Activated CD8-positive, alpha-beta T cell treated with anti-CD3 and anti-CD28 coated beads, Interleukin-2, amount 10 ng/mL, durations not matched to agents 7 days and 5 days (primary cell): ENCODE results near the gene RNASE13. TPM values are rescaled to one million over a fixed set of nuclear protein-coding genes. Genes with fewer than 3 reads are reported as not detected.

ENCODE experiments used
- ATAC-seq: fragments of 150-1000 bp; cut with Tn5 transposase; one replicate; pipeline ENCODE4 v1.10.0; 2021; ENCODE audit warnings: moderate library complexity
- CTCF ChIA-PET: fragments of 350-600 bp; sonication (Branson Sonifier 250); formaldehyde crosslinking; loops from one replicate; lab custom pipeline; 2021; ENCODE audit warnings: antibody characterized with exemption; lab: Charles Lee
- POLR2A ChIA-PET: fragments of 350-600 bp; sonication (Branson Sonifier 250); formaldehyde crosslinking; loops from one replicate; lab custom pipeline; 2021; ENCODE audit warnings: antibody characterized with exemption; lab: Charles Lee
- DNase-seq: peaks from one replicate; pipeline ENCODE4 v3.0.0-alpha.2; 2020
- H3K27ac Mint-ChIP-seq: one replicate; pipeline ENCODE4 v1.8.0; 2021; ENCODE audit warnings: mild to moderate bottlenecking, mixed read lengths
- H3K27me3 Mint-ChIP-seq: one replicate; pipeline ENCODE4 v1.8.0; 2021; ENCODE audit warnings: low read depth, mixed read lengths
- H3K36me3 Mint-ChIP-seq: one replicate; pipeline ENCODE4 v1.8.0; 2021; ENCODE audit warnings: low read depth, mixed read lengths
- H3K4me1 Mint-ChIP-seq: one replicate; pipeline ENCODE4 v1.8.0; 2021; ENCODE audit warnings: low read depth, mixed read lengths
- H3K4me3 Mint-ChIP-seq: one replicate; pipeline ENCODE4 v1.8.0; 2021; ENCODE audit warnings: mild to moderate bottlenecking, mixed read lengths
- H3K9me3 Mint-ChIP-seq: one replicate; pipeline ENCODE4 v1.8.0; 2022; ENCODE audit warnings: mixed read lengths; ENCODE audit not compliant: insufficient read depth
- total RNA-seq, 2 experiments: library from RNA; stranded (reverse); gene quantifications; one replicate each; pipeline ENCODE4 v1.2.3, GENCODE V29; 2021

RNASE13 gene
- total RNA-seq, 2 experiments from 2014 or later, result not detected

- Mint-ChIP-seq H3K36me3 (no peaks in the 10 kb centered on the region), H3K27me3 (peaks cover 30% of the 10 kb centered on the region), H3K27ac (no peak overlapping the region), H3K9me3 (no peaks in the 10 kb centered on the region), H3K4me1 (peaks cover 12% of the 10 kb centered on the region), H3K4me3 (no peak overlapping the region)
- CTCF ChIA-PET, result interaction anchor here (0.7 to 12.6 kb wide), 2 partner anchors 11 to 66 kb away, joined by 3 to 117 read pairs; no protein-coding TSS in a partner anchor
- ATAC-seq (no peak), DNase-seq (no peak)
- POLR2A ChIA-PET, result no interaction called here
Measured at GRCh38 chr14:21026274-21026987, 8.2 kb downstream of the RNASE13 start.

- H3K36me3 Mint-ChIP-seq, result no peaks in the 10 kb centered on the region
- H3K4me1 Mint-ChIP-seq, result peaks cover 12% of the 10 kb centered on the region
- peak overlapping the region; percentile 72 for H3K4me3 Mint-ChIP-seq
- H3K27me3 Mint-ChIP-seq, result peaks cover 30% of the 10 kb centered on the region
- no peak for ATAC-seq
- ChIA-PET CTCF (interaction anchor here (3.1 to 12.6 kb wide), 2 partner anchors 10 to 11 kb away, joined by 22 to 117 read pairs; no protein-coding TSS in a partner anchor), POLR2A (no interaction called here)
- H3K27ac Mint-ChIP-seq, result no peak overlapping the region
- no peak for DNase-seq
- no peaks in the 10 kb centered on the region for H3K9me3 Mint-ChIP-seq
Measured at GRCh38 chr14:21025371-21026273, 9.0 kb downstream of the RNASE13 start.

GRCh38 chr14:21024585-21025370, 9.8 kb downstream of the RNASE13 start, which contains the start of gene NDRG2:
Gene NDRG2, minus strand, starts transcription at chr14:21025061. Its CDS starts 1,746 bp downstream, at chr14:21023315.
- H3K9me3 Mint-ChIP-seq, result no peaks in the 10 kb centered on the region
- POLR2A ChIA-PET, result interaction anchor here (0.7 kb wide), 1 partner anchor 232 kb away, joined by 3 read pairs; no protein-coding TSS in a partner anchor
- CTCF ChIA-PET, result interaction anchor here (1.0 to 3.1 kb wide), 5 partner anchors 10 to 80 kb away, joined by 3 to 22 read pairs (median 4); no protein-coding TSS in a partner anchor
- peak; percentile 90 for ATAC-seq
- H3K27me3 Mint-ChIP-seq, result peaks cover 30% of the 10 kb centered on the region
- peak; percentile 75 for DNase-seq
- H3K27ac Mint-ChIP-seq, result peak within 1 kb of the TSS; percentile 13
- H3K4me1 Mint-ChIP-seq, result peaks cover 12% of the 10 kb centered on the region
- H3K36me3 Mint-ChIP-seq, result no peaks in the 10 kb centered on the region
- H3K4me3 Mint-ChIP-seq, result peak within 1 kb of the TSS; percentile 72

GRCh38 chr14:21023817-21024584, 10.6 kb downstream of the RNASE13 start:
- ChIA-PET POLR2A (interaction anchor here (0.7 to 0.8 kb wide), 2 partner anchors 9 to 233 kb away, joined by 3 read pairs; no protein-coding TSS in a partner anchor), CTCF (interaction anchor here (1.0 to 3.1 kb wide), 7 partner anchors 9 to 80 kb away, joined by 3 to 22 read pairs (median 4); no protein-coding TSS in a partner anchor)
- Mint-ChIP-seq H3K9me3 (no peaks in the 10 kb centered on the region), H3K36me3 (no peaks in the 10 kb centered on the region), H3K27me3 (peaks cover 30% of the 10 kb centered on the region), H3K27ac (peak overlapping the region; percentile 13), H3K4me3 (peak overlapping the region; percentile 65), H3K4me1 (peaks cover 12% of the 10 kb centered on the region)
- ATAC-seq (no peak), DNase-seq (peak; percentile 31)

GRCh38 chr14:21023174-21023573, 11.4 kb downstream of the RNASE13 start:
- Mint-ChIP-seq H3K36me3 (no peaks in the 10 kb centered on the region), H3K27ac (no peak overlapping the region), H3K27me3 (peaks cover 30% of the 10 kb centered on the region), H3K4me1 (peaks cover 12% of the 10 kb centered on the region), H3K9me3 (no peaks in the 10 kb centered on the region), H3K4me3 (no peak overlapping the region)
- DNase-seq (no peak), ATAC-seq (no peak)
- ChIA-PET POLR2A (no interaction called here), CTCF (interaction anchor here (1.2 to 3.1 kb wide), 4 partner anchors 9 to 81 kb away, joined by 3 to 22 read pairs (median 6); no protein-coding TSS in a partner anchor)

GRCh38 chr14:21022686-21023085, 11.9 kb downstream of the RNASE13 start:
- Mint-ChIP-seq H3K4me1 (peaks cover 12% of the 10 kb centered on the region), H3K36me3 (no peaks in the 10 kb centered on the region), H3K27me3 (peaks cover 30% of the 10 kb centered on the region), H3K4me3 (no peak overlapping the region), H3K27ac (no peak overlapping the region), H3K9me3 (no peaks in the 10 kb centered on the region)
- ATAC-seq (no peak), DNase-seq (no peak)
- ChIA-PET POLR2A (no interaction called here), CTCF (interaction anchor here (1.2 to 3.1 kb wide), 3 partner anchors 8 to 82 kb away, joined by 3 to 22 read pairs (median 9); no protein-coding TSS in a partner anchor)

GRCh38 chr14:21020977-21021545, 13.5 kb downstream of the RNASE13 start:
- no peaks in the 10 kb centered on the region for H3K9me3 Mint-ChIP-seq
- no peak overlapping the region for H3K27ac Mint-ChIP-seq
- peaks cover 22% of the 10 kb centered on the region for H3K27me3 Mint-ChIP-seq
- CTCF ChIA-PET, result interaction anchor here (0.7 to 2.4 kb wide), 6 partner anchors 19 to 83 kb away, joined by 3 to 8 read pairs (median 6); no protein-coding TSS in a partner anchor
- no peak overlapping the region for H3K4me3 Mint-ChIP-seq
- POLR2A ChIA-PET, result no interaction called here
- no peak for DNase-seq
- peaks cover 12% of the 10 kb centered on the region for H3K4me1 Mint-ChIP-seq
- no peak for ATAC-seq
- H3K36me3 Mint-ChIP-seq, result no peaks in the 10 kb centered on the region

- peaks cover 6% of the 10 kb centered on the region for H3K4me1 Mint-ChIP-seq
- ATAC-seq (no peak), DNase-seq (no peak)
- no peaks in the 10 kb centered on the region for H3K9me3 Mint-ChIP-seq
- CTCF ChIA-PET, result interaction anchor here (2.4 to 3.7 kb wide), 2 partner anchors 73 to 85 kb away, joined by 6 to 22 read pairs; no protein-coding TSS in a partner anchor
- H3K27me3 Mint-ChIP-seq, result peaks cover 22% of the 10 kb centered on the region
- H3K36me3 Mint-ChIP-seq, result no peaks in the 10 kb centered on the region
- POLR2A ChIA-PET, result no interaction called here
- no peak overlapping the region for H3K4me3 Mint-ChIP-seq
- no peak overlapping the region for H3K27ac Mint-ChIP-seq
Measured at GRCh38 chr14:21019366-21019765, 15.2 kb downstream of the RNASE13 start.

- Mint-ChIP-seq H3K9me3 (no peaks in the 10 kb centered on the region), H3K27ac (no peak overlapping the region), H3K4me3 (no peak overlapping the region), H3K36me3 (no peaks in the 10 kb centered on the region), H3K27me3 (peaks cover 16% of the 10 kb centered on the region), H3K4me1 (peaks cover under 1% of the 10 kb centered on the region)
- ATAC-seq, result no peak
- no peak for DNase-seq
- ChIA-PET POLR2A (no interaction called here), CTCF (interaction anchor here (1.8 to 6.3 kb wide), 4 partner anchors 18 to 85 kb away, joined by 6 to 126 read pairs (median 15); partner anchors contain the start of gene SLC39A2)
Measured at GRCh38 chr14:21018781-21019180, 15.8 kb downstream of the RNASE13 start.

GRCh38 chr14:21018286-21018685, 16.3 kb downstream of the RNASE13 start:
- no peak for ATAC-seq
- ChIA-PET POLR2A (no interaction called here), CTCF (interaction anchor here (1.8 to 6.3 kb wide), 5 partner anchors 13 to 86 kb away, joined by 6 to 126 read pairs (median 22); partner anchors contain the start of genes RNASE13, SLC39A2 and TPPP2)
- Mint-ChIP-seq H3K27ac (no peak overlapping the region), H3K27me3 (peaks cover 11% of the 10 kb centered on the region), H3K4me3 (no peak overlapping the region), H3K4me1 (no peaks in the 10 kb centered on the region), H3K9me3 (no peaks in the 10 kb centered on the region), H3K36me3 (no peaks in the 10 kb centered on the region)
- no peak for DNase-seq
